WTC11 (cell line): ENCODE measurements around the gene SPINT2. TPM values are rescaled to one million over a fixed set of nuclear protein-coding genes. Genes with fewer than 3 reads are reported as not detected.

Experiments
- ATAC-seq: fragments of 200-7000 bp; cut with Tn5 transposase; 2 replicates; pipeline ENCODE4 v1.10.0; 2021; ENCODE audit warnings: mild to moderate bottlenecking, moderate library complexity
- CTCF ChIA-PET: fragments of 300-600 bp; sonication (Branson Sonifier 250); formaldehyde crosslinking; loops from one replicate; lab custom pipeline; 2021; ENCODE audit warnings: antibody characterized with exemption; lab: Charles Lee
- POLR2A ChIA-PET: fragments of 350-600 bp; sonication (Branson Sonifier 250); formaldehyde crosslinking; loops from one replicate; lab custom pipeline; 2021; ENCODE audit warnings: antibody characterized with exemption; lab: Charles Lee
- DNase-seq: peaks from one replicate; pipeline ENCODE4 v3.0.0; 2021; ENCODE audit warnings: low spot score
- H3K27ac Mint-ChIP-seq: 2 replicates; pipeline ENCODE4 v1.8.0; 2021; ENCODE audit warnings: mixed read lengths
- H3K27me3 Mint-ChIP-seq: 2 replicates; pipeline ENCODE4 v1.8.0; 2021; ENCODE audit warnings: low read depth, mild to moderate bottlenecking, moderate library complexity, mixed read lengths
- H3K36me3 Mint-ChIP-seq: 2 replicates; pipeline ENCODE4 v1.8.0; 2021; ENCODE audit warnings: mixed read lengths
- H3K4me1 Mint-ChIP-seq: 2 replicates; pipeline ENCODE4 v1.8.0; 2022; ENCODE audit warnings: mixed read lengths
- H3K4me3 Mint-ChIP-seq: 2 replicates; pipeline ENCODE4 v1.8.0; 2021; ENCODE audit warnings: mild to moderate bottlenecking, moderate library complexity, mixed read lengths
- H3K9me3 Mint-ChIP-seq: 2 replicates; pipeline ENCODE4 v1.8.0; 2021; ENCODE audit warnings: mixed read lengths
- AFF4 ChIP-seq: sonication (generic); formaldehyde crosslinking; IDR thresholded peaks from 2 replicates; pipeline ENCODE4 v1.8.1; 2023; ENCODE audit warnings: mild to moderate bottlenecking, missing genetic modification reagents, borderline replicate concordance
- ARID4B ChIP-seq: sonication (generic); formaldehyde crosslinking; IDR thresholded peaks from 2 replicates; pipeline ENCODE4 v1.8.0; 2023; ENCODE audit warnings: missing genetic modification reagents, mild to moderate bottlenecking, borderline replicate concordance
- ATF1 ChIP-seq: sonication (generic); formaldehyde crosslinking; IDR thresholded peaks from 2 replicates; pipeline ENCODE4 v1.8.1; 2023; ENCODE audit warnings: mild to moderate bottlenecking, moderate library complexity, missing genetic modification reagents
- CREB1 ChIP-seq: sonication (generic); formaldehyde crosslinking; IDR thresholded peaks from 2 replicates; pipeline ENCODE4 v1.8.0; 2023; ENCODE audit warnings: mild to moderate bottlenecking, missing genetic modification reagents
- KAT7 ChIP-seq: sonication (generic); formaldehyde crosslinking; IDR thresholded peaks from 2 replicates; pipeline ENCODE4 v1.8.1; 2023; ENCODE audit warnings: missing genetic modification reagents, mild to moderate bottlenecking, borderline replicate concordance
- NR3C1 ChIP-seq: sonication (generic); formaldehyde crosslinking; conservative IDR thresholded peaks from 2 replicates; pipeline ENCODE4 v1.8.1; 2023; ENCODE audit warnings: low read depth, mild to moderate bottlenecking, missing genetic modification reagents
- OVOL2 ChIP-seq: fragments of 250-450 bp; sonication (Bioruptor Pico); IDR thresholded peaks from 2 replicates; pipeline ENCODE4 v1.9.0; 2021; ENCODE audit warnings: mild to moderate bottlenecking, borderline replicate concordance
- PREB ChIP-seq: sonication (generic); formaldehyde crosslinking; IDR thresholded peaks from 2 replicates; pipeline ENCODE4 v1.8.1; 2022; ENCODE audit warnings: mild to moderate bottlenecking, missing genetic modification reagents, moderate library complexity, borderline replicate concordance
- SOX15 ChIP-seq: fragments of 250-450 bp; sonication (Bioruptor Pico); IDR thresholded peaks from 2 replicates; pipeline ENCODE4 v1.9.0; 2021; ENCODE audit warnings: mild to moderate bottlenecking
- TP53 ChIP-seq: sonication (generic); formaldehyde crosslinking; IDR thresholded peaks from 2 replicates; pipeline ENCODE4 v1.8.1; 2023; ENCODE audit warnings: mild to moderate bottlenecking, missing genetic modification reagents
- ZNF138 ChIP-seq: sonication (generic); formaldehyde crosslinking; conservative IDR thresholded peaks from 2 replicates; pipeline ENCODE4 v1.8.1; 2022; ENCODE audit warnings: mild to moderate bottlenecking, moderate library complexity, missing genetic modification reagents
- ZNF263 ChIP-seq: sonication (generic); formaldehyde crosslinking; IDR thresholded peaks from 2 replicates; pipeline ENCODE4 v1.8.1; 2022; ENCODE audit warnings: low read depth, mild to moderate bottlenecking, moderate library complexity, missing genetic modification reagents
- ZNF423 ChIP-seq: fragments of 250-450 bp; sonication (Bioruptor Pico); IDR thresholded peaks from 2 replicates; pipeline ENCODE4 v2.1.2; 2022; ENCODE audit warnings: mild to moderate bottlenecking, moderate library complexity
- total RNA-seq: library from RNA; stranded (reverse); gene quantifications from 3 replicates; pipeline ENCODE4 v1.2.3, GENCODE V29; 2021

The SPINT2 gene
- total RNA-seq, 1 experiment from 2014 or later, result 335 TPM

- peak overlapping the region; percentile 99 for H3K27ac Mint-ChIP-seq
- H3K27me3 Mint-ChIP-seq, result no peaks in the 10 kb centered on the region
- POLR2A ChIA-PET, result interaction anchor here (0.5 to 2.5 kb wide), 7 partner anchors 9 to 359 kb away, joined by 3 to 20 read pairs (median 4); partner anchors contain the start of genes C19orf33, PPP1R14A, PSMD8 and SIPA1L3
- no peak for DNase-seq
- peaks cover 59% of the 10 kb centered on the region for H3K4me1 Mint-ChIP-seq
- TF ChIP-seq ARID4B (CRISPR knock-in tag), result 0 out of 2 replicates have a peak, but pooled peaks have one; percentile 8
- no peak for TF ChIP-seq ZNF138 (CRISPR knock-in tag)
- peak; percentile 68 for TF ChIP-seq KAT7 (CRISPR knock-in tag)
- TF ChIP-seq ZNF263 (CRISPR knock-in tag), result no peak
- peak overlapping the region; percentile 99 for H3K4me3 Mint-ChIP-seq
- no peaks in the 10 kb centered on the region for H3K9me3 Mint-ChIP-seq
- H3K36me3 Mint-ChIP-seq, result no peaks in the 10 kb centered on the region; the same call in none of the 2 replicates
- ATAC-seq, result no peak
- CTCF ChIA-PET, result interaction anchor here (0.7 to 5.8 kb wide), 15 partner anchors 9 to 409 kb away, joined by 3 to 50 read pairs (median 9); partner anchors contain the start of genes CATSPERG, FAM98C, GGN and PPP1R14A
Observed at GRCh38 chr19:38265213-38265861, 964 bp downstream of the SPINT2 start.

GRCh38 chr19:38265921-38266429, 1.6 kb downstream of the SPINT2 start:
- CTCF ChIA-PET, result interaction anchor here (0.9 to 5.8 kb wide), 10 partner anchors 10 to 137 kb away, joined by 3 to 50 read pairs (median 11); partner anchors contain the start of genes CATSPERG, FAM98C, GGN and PPP1R14A
- Mint-ChIP-seq H3K4me1 (peaks cover 65% of the 10 kb centered on the region), H3K27me3 (no peaks in the 10 kb centered on the region), H3K36me3 (peaks cover 2% of the 10 kb centered on the region), H3K4me3 (peak overlapping the region; percentile 99)
- POLR2A ChIA-PET, result no interaction called here
- DNase-seq, result no peak
- TF ChIP-seq SOX15 (CRISPR knock-in tag), result no peak
- TF ChIP-seq TP53 (CRISPR knock-in tag), result no peak
- TF ChIP-seq, all 79 proteins: peak for 0
- no peak for ATAC-seq
- Mint-ChIP-seq H3K27ac (peak overlapping the region; percentile 99), H3K9me3 (no peaks in the 10 kb centered on the region)

GRCh38 chr19:38266981-38267597, 2.7 kb downstream of the SPINT2 start:
- H3K27ac Mint-ChIP-seq, result peak overlapping the region; percentile 95
- TF ChIP-seq ATF1 (CRISPR knock-in tag) (no peak), PREB (CRISPR knock-in tag) (no peak), CREB1 (CRISPR knock-in tag) (no peak), AFF4 (CRISPR knock-in tag) (no peak), NR3C1 (CRISPR knock-in tag) (no peak), OVOL2 (CRISPR knock-in tag) (no peak), ZNF423 (CRISPR knock-in tag) (no peak)
- TF ChIP-seq, all 79 proteins: peak for 0
- ATAC-seq (no peak), DNase-seq (no peak)
- POLR2A ChIA-PET, result no interaction called here
- H3K36me3 Mint-ChIP-seq, result peaks cover 2% of the 10 kb centered on the region
- H3K27me3 Mint-ChIP-seq, result no peaks in the 10 kb centered on the region
- H3K4me3 Mint-ChIP-seq, result peak overlapping the region; percentile 99
- H3K9me3 Mint-ChIP-seq, result no peaks in the 10 kb centered on the region
- CTCF ChIA-PET, result interaction anchor here (1.0 to 5.8 kb wide), 3 partner anchors 11 to 30 kb away, joined by 3 to 50 read pairs (median 7); partner anchors contain the start of gene PPP1R14A
- peaks cover 65% of the 10 kb centered on the region for H3K4me1 Mint-ChIP-seq
